HCT116 (cell line): ENCODE measurements around the gene AUTS2.

Source experiments
- CBX3 ChIP-seq: IDR thresholded peaks from 2 replicates; pipeline ENCODE4 v1.6.1; 2012; ENCODE audit warnings: low read depth
- EZH2phosphoT487 ChIP-seq: fragments of 200-600 bp; IDR thresholded peaks from 2 replicates; pipeline ENCODE4 v1.6.1; 2018; ENCODE audit warnings: antibody characterized with exemption, borderline replicate concordance
- FOSL1 ChIP-seq: IDR thresholded peaks from 2 replicates; pipeline ENCODE4 v1.6.1; 2012; ENCODE audit warnings: low read depth
- JUND ChIP-seq: IDR thresholded peaks from 2 replicates; pipeline ENCODE4 v1.6.1; 2012
- MAX ChIP-seq: IDR thresholded peaks from 2 replicates; pipeline ENCODE4 v1.6.1; 2012
- POLR2AphosphoS5 ChIP-seq: IDR thresholded peaks from 2 replicates; pipeline ENCODE4 v1.6.1; 2011; ENCODE audit warnings: mild to moderate bottlenecking, low read depth, low read length, moderate library complexity
- TF ChIP-seq, protein P1 (sequence below), 3 experiments: fragments of 200-600 bp in 1 of 3; sonication (generic) in 1 of 3; IDR thresholded peaks in 2 of 3; conservative IDR thresholded peaks in 1 of 3; 2 replicates each; pipeline ENCODE4 v1.5.1; 2012 to 2017; ENCODE audit warnings: low read depth in 2 of 3, low read length in 2 of 3, antibody characterized with exemption in 1 of 3, borderline replicate concordance in 1 of 3, control low read depth in 1 of 3, mild to moderate bottlenecking in 1 of 3, mixed read lengths in 1 of 3, mixed run types in 1 of 3, moderate library complexity in 1 of 3; ENCODE audit not compliant: insufficient read depth in 1 of 3
- TF ChIP-seq, protein P2 (sequence below): IDR thresholded peaks from 2 replicates; pipeline ENCODE4 v1.6.1; 2012
- TF ChIP-seq, protein P3 (sequence below): IDR thresholded peaks from 2 replicates; pipeline ENCODE4 v1.6.1; 2012; ENCODE audit warnings: low read depth

DNA sequence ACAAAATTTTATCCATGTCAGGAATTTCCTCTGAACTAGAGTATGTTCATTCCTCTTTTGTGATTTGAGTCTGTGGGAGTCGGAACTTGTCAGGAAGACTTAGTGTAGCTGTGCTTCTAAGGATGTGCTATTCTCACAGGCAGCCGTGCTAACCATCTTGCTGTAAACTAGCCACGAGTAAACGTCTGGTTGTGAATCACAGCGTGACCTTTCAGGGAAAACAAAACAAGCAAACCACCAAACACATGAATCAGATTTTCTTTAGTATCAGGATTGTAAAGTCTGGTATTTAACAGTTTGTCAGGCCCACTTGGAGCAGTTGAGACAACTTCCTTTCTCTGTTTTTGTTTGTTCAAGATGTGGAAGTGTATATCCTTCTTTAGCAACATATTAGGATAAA lies 32.0 kb downstream of the AUTS2 start:
- TF ChIP-seq FOSL1 (no peak), POLR2AphosphoS5 (no peak), CBX3 (no peak), EZH2phosphoT487 (no peak), JUND (no peak), MAX (no peak)
- TF ChIP-seq, protein P1, sequence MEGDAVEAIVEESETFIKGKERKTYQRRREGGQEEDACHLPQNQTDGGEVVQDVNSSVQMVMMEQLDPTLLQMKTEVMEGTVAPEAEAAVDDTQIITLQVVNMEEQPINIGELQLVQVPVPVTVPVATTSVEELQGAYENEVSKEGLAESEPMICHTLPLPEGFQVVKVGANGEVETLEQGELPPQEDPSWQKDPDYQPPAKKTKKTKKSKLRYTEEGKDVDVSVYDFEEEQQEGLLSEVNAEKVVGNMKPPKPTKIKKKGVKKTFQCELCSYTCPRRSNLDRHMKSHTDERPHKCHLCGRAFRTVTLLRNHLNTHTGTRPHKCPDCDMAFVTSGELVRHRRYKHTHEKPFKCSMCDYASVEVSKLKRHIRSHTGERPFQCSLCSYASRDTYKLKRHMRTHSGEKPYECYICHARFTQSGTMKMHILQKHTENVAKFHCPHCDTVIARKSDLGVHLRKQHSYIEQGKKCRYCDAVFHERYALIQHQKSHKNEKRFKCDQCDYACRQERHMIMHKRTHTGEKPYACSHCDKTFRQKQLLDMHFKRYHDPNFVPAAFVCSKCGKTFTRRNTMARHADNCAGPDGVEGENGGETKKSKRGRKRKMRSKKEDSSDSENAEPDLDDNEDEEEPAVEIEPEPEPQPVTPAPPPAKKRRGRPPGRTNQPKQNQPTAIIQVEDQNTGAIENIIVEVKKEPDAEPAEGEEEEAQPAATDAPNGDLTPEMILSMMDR (IDR thresholded peaks at IDR 0.05 in 2 of 3, conservative IDR thresholded peaks at IDR 0.05 in 1 of 3; ENCODE audit: borderline replicate concordance in 1 of 3, insufficient read depth in 1 of 3, low read depth in 2 of 3, low read length in 2 of 3), result no peak
- TF ChIP-seq, protein P2, sequence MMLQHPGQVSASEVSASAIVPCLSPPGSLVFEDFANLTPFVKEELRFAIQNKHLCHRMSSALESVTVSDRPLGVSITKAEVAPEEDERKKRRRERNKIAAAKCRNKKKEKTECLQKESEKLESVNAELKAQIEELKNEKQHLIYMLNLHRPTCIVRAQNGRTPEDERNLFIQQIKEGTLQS, result no peak
- TF ChIP-seq, protein P3, sequence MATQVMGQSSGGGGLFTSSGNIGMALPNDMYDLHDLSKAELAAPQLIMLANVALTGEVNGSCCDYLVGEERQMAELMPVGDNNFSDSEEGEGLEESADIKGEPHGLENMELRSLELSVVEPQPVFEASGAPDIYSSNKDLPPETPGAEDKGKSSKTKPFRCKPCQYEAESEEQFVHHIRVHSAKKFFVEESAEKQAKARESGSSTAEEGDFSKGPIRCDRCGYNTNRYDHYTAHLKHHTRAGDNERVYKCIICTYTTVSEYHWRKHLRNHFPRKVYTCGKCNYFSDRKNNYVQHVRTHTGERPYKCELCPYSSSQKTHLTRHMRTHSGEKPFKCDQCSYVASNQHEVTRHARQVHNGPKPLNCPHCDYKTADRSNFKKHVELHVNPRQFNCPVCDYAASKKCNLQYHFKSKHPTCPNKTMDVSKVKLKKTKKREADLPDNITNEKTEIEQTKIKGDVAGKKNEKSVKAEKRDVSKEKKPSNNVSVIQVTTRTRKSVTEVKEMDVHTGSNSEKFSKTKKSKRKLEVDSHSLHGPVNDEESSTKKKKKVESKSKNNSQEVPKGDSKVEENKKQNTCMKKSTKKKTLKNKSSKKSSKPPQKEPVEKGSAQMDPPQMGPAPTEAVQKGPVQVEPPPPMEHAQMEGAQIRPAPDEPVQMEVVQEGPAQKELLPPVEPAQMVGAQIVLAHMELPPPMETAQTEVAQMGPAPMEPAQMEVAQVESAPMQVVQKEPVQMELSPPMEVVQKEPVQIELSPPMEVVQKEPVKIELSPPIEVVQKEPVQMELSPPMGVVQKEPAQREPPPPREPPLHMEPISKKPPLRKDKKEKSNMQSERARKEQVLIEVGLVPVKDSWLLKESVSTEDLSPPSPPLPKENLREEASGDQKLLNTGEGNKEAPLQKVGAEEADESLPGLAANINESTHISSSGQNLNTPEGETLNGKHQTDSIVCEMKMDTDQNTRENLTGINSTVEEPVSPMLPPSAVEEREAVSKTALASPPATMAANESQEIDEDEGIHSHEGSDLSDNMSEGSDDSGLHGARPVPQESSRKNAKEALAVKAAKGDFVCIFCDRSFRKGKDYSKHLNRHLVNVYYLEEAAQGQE, result no peak
